Liver (tissue), 9 donors: ENCODE results near the gene PPCS. TPM values are rescaled to one million over a fixed set of nuclear protein-coding genes. Genes with fewer than 3 reads are reported as not detected.

Experiments
- DNase-seq: peaks from one replicate; pipeline ENCODE4 v3.0.0-alpha.2; 2017; ENCODE audit warnings: low spot score
- H3K27ac ChIP-seq, 2 donors: one replicate each; pipeline ENCODE4 v1.7.0; 2013; ENCODE audit warnings: inconsistent platforms in 2 of 2, low read length in 2 of 2, control low read depth in 1 of 2, low read depth in 1 of 2, mild to moderate bottlenecking in 1 of 2
- H3K27me3 ChIP-seq, 4 donors: one replicate each; pipeline versions ENCODE4 v1.6.1 to v1.7.0; 2013; ENCODE audit warnings: low read length in 3 of 4, inconsistent platforms in 1 of 4, mild to moderate bottlenecking in 1 of 4, moderate library complexity in 1 of 4; ENCODE audit not compliant: control insufficient read depth in 4 of 4, insufficient read depth in 4 of 4
- H3K36me3 ChIP-seq, 4 donors: one replicate each; pipeline versions ENCODE4 v1.6.1 to v1.7.0; 2013; ENCODE audit warnings: low read length in 3 of 4, mild to moderate bottlenecking in 3 of 4, low read depth in 1 of 4, moderate library complexity in 1 of 4; ENCODE audit not compliant: control insufficient read depth in 4 of 4, insufficient read depth in 3 of 4
- H3K4me1 ChIP-seq, 4 donors: one replicate each; pipeline versions ENCODE4 v1.6.1 to v1.7.0; 2013; ENCODE audit warnings: low read length in 3 of 4, mild to moderate bottlenecking in 3 of 4, moderate library complexity in 1 of 4; ENCODE audit not compliant: control insufficient read depth in 4 of 4, insufficient read depth in 4 of 4
- H3K4me3 ChIP-seq, 3 donors: one replicate each; pipeline versions ENCODE4 v1.6.1 to v1.7.0; 2013; ENCODE audit warnings: low read length in 3 of 3, control low read depth in 1 of 3, low read depth in 1 of 3, mild to moderate bottlenecking in 1 of 3
- H3K9ac ChIP-seq, 2 donors: one replicate each; pipeline ENCODE4 v1.7.0; 2013; ENCODE audit warnings: low read length in 2 of 2, mild to moderate bottlenecking in 2 of 2, moderate library complexity in 2 of 2, control low read depth in 1 of 2, low read depth in 1 of 2
- H3K9me3 ChIP-seq, 4 donors: one replicate each; pipeline versions ENCODE4 v1.6.1 to v1.7.0; 2013; ENCODE audit warnings: low read length in 3 of 4; ENCODE audit not compliant: control insufficient read depth in 4 of 4
- ATF3 ChIP-seq: IDR thresholded peaks from 2 replicates; pipeline ENCODE4 v1.6.1; 2016; ENCODE audit warnings: antibody characterized with exemption
- CTCF ChIP-seq: fragments of 150-350 bp; IDR thresholded peaks from 2 replicates; pipeline ENCODE4 v1.5.1; 2017; ENCODE audit warnings: improper control_type of control experiment, low read depth, low read length; ENCODE audit not compliant: missing input control
- EGR1 ChIP-seq, 2 donors: IDR thresholded peaks; 2 replicates each; pipeline ENCODE4 v1.6.1; 2016 to 2018; ENCODE audit warnings: antibody characterized with exemption in 2 of 2, low read depth in 2 of 2
- FOXA1 ChIP-seq: IDR thresholded peaks from 2 replicates; pipeline ENCODE4 v1.6.1; 2016; ENCODE audit warnings: antibody characterized with exemption
- FOXA2 ChIP-seq: IDR thresholded peaks from 2 replicates; pipeline ENCODE4 v1.6.1; 2016; ENCODE audit warnings: antibody characterized with exemption
- GABPA ChIP-seq, 2 donors: IDR thresholded peaks in 1 of 2; conservative IDR thresholded peaks in 1 of 2; 2 replicates each; pipeline ENCODE4 v1.6.1; 2016; ENCODE audit warnings: antibody characterized with exemption in 2 of 2, mild to moderate bottlenecking in 1 of 2, moderate library complexity in 1 of 2
- HNF4A ChIP-seq, 2 donors: conservative IDR thresholded peaks; 2 replicates each; pipeline ENCODE4 v1.6.1; 2016; ENCODE audit warnings: antibody characterized with exemption in 2 of 2, mild to moderate bottlenecking in 2 of 2
- HNF4G ChIP-seq: IDR thresholded peaks from 2 replicates; pipeline ENCODE4 v1.6.1; 2016; ENCODE audit warnings: antibody characterized with exemption
- JUND ChIP-seq, 2 donors: IDR thresholded peaks; 2 replicates each; pipeline ENCODE4 v1.6.1; 2016; ENCODE audit warnings: antibody characterized with exemption in 2 of 2
- NR2F2 ChIP-seq: IDR thresholded peaks from 2 replicates; pipeline ENCODE4 v1.6.1; 2016; ENCODE audit warnings: antibody characterized with exemption
- RAD21 ChIP-seq, 2 donors: IDR thresholded peaks; 2 replicates each; pipeline ENCODE4 v1.6.1; 2016; ENCODE audit warnings: antibody characterized with exemption in 2 of 2, mild to moderate bottlenecking in 2 of 2
- REST ChIP-seq: IDR thresholded peaks from 2 replicates; pipeline ENCODE4 v1.6.1; 2016; ENCODE audit warnings: antibody characterized with exemption, mild to moderate bottlenecking
- RXRA ChIP-seq, 2 donors: IDR thresholded peaks; 2 replicates each; pipeline ENCODE4 v1.6.1; 2017 to 2018; ENCODE audit warnings: antibody characterized with exemption in 2 of 2, mild to moderate bottlenecking in 1 of 2
- SP1 ChIP-seq: IDR thresholded peaks from 2 replicates; pipeline ENCODE4 v1.6.1; 2018; ENCODE audit warnings: antibody characterized with exemption, mild to moderate bottlenecking
- TAF1 ChIP-seq: conservative IDR thresholded peaks from 2 replicates; pipeline ENCODE4 v1.6.1; 2016; ENCODE audit warnings: antibody characterized with exemption, mild to moderate bottlenecking
- YY1 ChIP-seq: IDR thresholded peaks from 2 replicates; pipeline ENCODE4 v1.6.1; 2016; ENCODE audit warnings: antibody characterized with exemption, mild to moderate bottlenecking
- WGBS: extraction: QIAGEN DNeasy Blood & Tissue Kit; methylation state at CpG from one replicate; pipeline ENCODE4 v1.1.7; 2013; 5-methylcytosine and 5-hydroxymethylcytosine counted together
- polyA plus RNA-seq, 2 donors: library from polyadenylated mRNA; stranded (reverse) in 1 of 2; unstranded in 1 of 2; fragments of 200-250 nt in 1 of 2; fragments of >200 nt in 1 of 2; fragmentation: Nextera tagmentation in 1 of 2; extraction: Ambion mirVana in 1 of 2; gene quantifications; one replicate each; pipeline versions ENCODE4 v1.2.1 to v1.2.3, GENCODE V29; 2013 to 2015
- total RNA-seq, 2 donors: library from RNA; depleted of rRNA; stranded (reverse); fragments of >200 nt; gene quantifications; one replicate each; pipeline ENCODE4 v1.2.3, GENCODE V29; 2014
- TF ChIP-seq, protein P1 (sequence below): IDR thresholded peaks from 2 replicates; pipeline ENCODE4 v1.6.1; 2016; ENCODE audit warnings: antibody characterized with exemption
- TF ChIP-seq, protein P2 (sequence below): IDR thresholded peaks from 2 replicates; pipeline ENCODE4 v1.6.1; 2016; ENCODE audit warnings: antibody characterized with exemption
- donor health status: healthy.
- donor health status: healthy.
- donor health status: healthy.
- donor health status: healthy.
- donor health status: healthy.

The PPCS gene
- total and polyA plus RNA-seq, 4 donors = 22.2 to 65.4 (median 36.0) TPM

DNA sequence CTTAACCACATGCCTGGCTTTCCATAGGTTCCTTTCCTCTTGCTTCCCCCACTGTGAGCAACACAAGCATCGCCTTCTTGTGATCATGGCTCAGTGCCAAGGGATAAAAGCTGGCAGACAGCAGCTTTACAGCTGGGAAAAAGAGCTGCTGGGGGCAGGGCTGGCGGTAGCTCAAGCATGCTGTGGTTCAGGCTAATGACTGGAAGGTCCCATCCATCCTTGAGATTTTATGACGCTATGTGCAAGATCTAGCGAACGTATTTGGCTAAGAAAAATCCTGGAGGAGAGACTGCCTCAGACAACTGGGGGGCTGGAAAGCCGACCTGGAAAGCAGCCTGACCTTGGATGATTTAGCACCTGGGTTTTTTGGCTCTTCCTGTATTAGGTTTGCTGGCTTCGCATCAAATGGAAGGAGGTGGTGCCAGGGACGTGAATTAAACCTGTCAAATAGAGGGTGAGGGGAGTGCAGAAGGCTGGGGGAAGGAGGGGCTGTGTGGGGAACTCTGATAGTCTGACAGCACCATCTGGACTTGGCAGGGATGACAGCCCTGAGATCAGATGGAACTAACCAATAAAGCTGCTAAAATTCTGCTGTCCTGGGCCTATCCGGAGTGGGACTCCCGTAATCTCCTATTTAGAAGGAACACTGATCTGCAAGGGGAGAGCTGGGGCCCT is 35.3 kb upstream of the PPCS start:
- Histone ChIP-seq H3K36me3 (no peaks in the 10 kb centered on the region), H3K4me3 (no peak overlapping the region), H3K27ac (no peak overlapping the region), H3K4me1 (peaks cover 0 to 17% (median 13%) of the 10 kb centered on the region in 4 donors), H3K9ac (no peak overlapping the region), H3K9me3 (no peaks in the 10 kb centered on the region), H3K27me3 (no peaks in the 10 kb centered on the region)
- no peak for DNase-seq
- WGBS = 57% methylated on average over 10 of the region's 10 CpGs
- TF ChIP-seq JUND (IDR thresholded peaks at IDR 0.05) = no peak

DNA sequence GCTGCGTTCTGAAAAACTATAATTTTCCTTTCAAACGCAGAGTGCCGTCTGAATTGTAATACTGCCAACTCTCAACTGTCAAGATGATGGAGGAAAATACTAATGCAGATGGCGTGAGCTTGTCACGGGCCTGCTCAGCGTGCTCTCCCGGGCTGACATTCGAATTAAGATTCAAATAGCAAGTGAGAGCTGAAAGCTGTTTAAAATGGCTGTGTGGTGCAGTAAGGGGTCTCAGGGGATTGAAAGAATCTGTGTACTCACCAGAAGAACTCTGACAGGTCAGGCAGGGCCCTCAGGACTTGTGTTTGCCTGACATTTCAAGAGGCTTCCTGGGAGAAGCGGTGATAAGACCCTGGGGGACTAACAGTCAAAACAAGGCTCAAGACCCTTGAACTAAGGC is 33.6 kb upstream of the PPCS start:
- WGBS = 83% methylated on average over 9 of the region's 9 CpGs
- Histone ChIP-seq H3K36me3 (no peaks in the 10 kb centered on the region), H3K27me3 (no peaks in the 10 kb centered on the region), H3K9me3 (no peaks in the 10 kb centered on the region), H3K4me3 (no peak overlapping the region), H3K9ac (no peak overlapping the region), H3K4me1 (peaks cover 0 to 17% (median 13%) of the 10 kb centered on the region in 4 donors), H3K27ac (no peak overlapping the region)
- TF ChIP-seq EGR1 (IDR thresholded peaks at IDR 0.05; ENCODE audit: low read depth in 2 of 2) (no peak), YY1 (no peak), RXRA (IDR thresholded peaks at IDR 0.05) (no peak), TAF1 (no peak), ATF3 (no peak), RAD21 (IDR thresholded peaks at IDR 0.05) (no peak), SP1 (no peak), NR2F2 (no peak), REST (no peak), JUND (IDR thresholded peaks at IDR 0.05) (no peak), GABPA (IDR thresholded peaks at IDR 0.05 in 1 of 2, conservative IDR thresholded peaks at IDR 0.05 in 1 of 2) (no peak)
- TF ChIP-seq, protein P1, sequence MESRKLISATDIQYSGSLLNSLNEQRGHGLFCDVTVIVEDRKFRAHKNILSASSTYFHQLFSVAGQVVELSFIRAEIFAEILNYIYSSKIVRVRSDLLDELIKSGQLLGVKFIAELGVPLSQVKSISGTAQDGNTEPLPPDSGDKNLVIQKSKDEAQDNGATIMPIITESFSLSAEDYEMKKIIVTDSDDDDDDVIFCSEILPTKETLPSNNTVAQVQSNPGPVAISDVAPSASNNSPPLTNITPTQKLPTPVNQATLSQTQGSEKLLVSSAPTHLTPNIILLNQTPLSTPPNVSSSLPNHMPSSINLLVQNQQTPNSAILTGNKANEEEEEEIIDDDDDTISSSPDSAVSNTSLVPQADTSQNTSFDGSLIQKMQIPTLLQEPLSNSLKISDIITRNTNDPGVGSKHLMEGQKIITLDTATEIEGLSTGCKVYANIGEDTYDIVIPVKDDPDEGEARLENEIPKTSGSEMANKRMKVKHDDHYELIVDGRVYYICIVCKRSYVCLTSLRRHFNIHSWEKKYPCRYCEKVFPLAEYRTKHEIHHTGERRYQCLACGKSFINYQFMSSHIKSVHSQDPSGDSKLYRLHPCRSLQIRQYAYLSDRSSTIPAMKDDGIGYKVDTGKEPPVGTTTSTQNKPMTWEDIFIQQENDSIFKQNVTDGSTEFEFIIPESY = no peak
- DNase-seq = no peak

DNA sequence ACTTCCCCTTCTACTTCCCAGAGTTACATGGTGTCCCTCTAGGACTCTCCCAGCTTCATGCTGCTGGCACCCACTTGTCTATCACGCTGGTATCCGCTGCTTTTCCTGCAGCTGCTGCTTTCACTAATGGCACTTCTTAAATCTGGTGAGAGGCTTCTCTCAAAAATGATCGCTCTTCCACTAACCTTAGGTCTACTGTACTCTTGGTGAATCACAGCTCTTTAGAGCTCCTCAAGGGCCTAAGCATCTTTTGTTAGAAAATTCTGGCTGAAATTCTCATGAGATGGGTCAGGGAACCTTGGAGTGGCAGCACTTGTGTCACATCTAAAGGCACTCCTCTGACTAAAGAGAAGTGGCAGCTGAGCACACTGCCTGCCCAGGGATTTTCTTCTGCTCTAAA is 32.7 kb upstream of the PPCS start:
- WGBS = 96% methylated on average over 3 of the region's 3 CpGs
- Histone ChIP-seq H3K4me1 (peaks cover 0 to 17% (median 13%) of the 10 kb centered on the region in 4 donors), H3K36me3 (no peaks in the 10 kb centered on the region), H3K9ac (no peak overlapping the region), H3K4me3 (no peak overlapping the region), H3K27me3 (no peaks in the 10 kb centered on the region), H3K27ac (no peak overlapping the region), H3K9me3 (no peaks in the 10 kb centered on the region)
- no peak for DNase-seq
- TF ChIP-seq SP1 (no peak), GABPA (IDR thresholded peaks at IDR 0.05 in 1 of 2, conservative IDR thresholded peaks at IDR 0.05 in 1 of 2) (no peak), EGR1 (IDR thresholded peaks at IDR 0.05; ENCODE audit: low read depth in 2 of 2) (no peak), FOXA2 (no peak), YY1 (no peak), HNF4A (conservative IDR thresholded peaks at IDR 0.05) (no peak), FOXA1 (no peak), RAD21 (IDR thresholded peaks at IDR 0.05) (no peak), HNF4G (no peak), CTCF (no peak)
- TF ChIP-seq, protein P2, sequence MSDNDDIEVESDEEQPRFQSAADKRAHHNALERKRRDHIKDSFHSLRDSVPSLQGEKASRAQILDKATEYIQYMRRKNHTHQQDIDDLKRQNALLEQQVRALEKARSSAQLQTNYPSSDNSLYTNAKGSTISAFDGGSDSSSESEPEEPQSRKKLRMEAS = no peak
